Measurements from ENCODE around the gene NPHS1.
"Not testable (repeated sequence)": the region's sequence is repeated elsewhere in the genome, so short reads cannot be mapped to it uniquely, and the experiment has no call there.

The NPHS1 gene

GRCh38 chr19:35845215-35846037, 6.9 kb downstream of the NPHS1 start:
- no peak overlapping the region for H3K4me3 ChIP-seq (ENCODE audit: low read depth, low read length)
- no peak for DNase-seq (ENCODE audit: low read depth)
- TF ChIP-seq, protein P1, sequence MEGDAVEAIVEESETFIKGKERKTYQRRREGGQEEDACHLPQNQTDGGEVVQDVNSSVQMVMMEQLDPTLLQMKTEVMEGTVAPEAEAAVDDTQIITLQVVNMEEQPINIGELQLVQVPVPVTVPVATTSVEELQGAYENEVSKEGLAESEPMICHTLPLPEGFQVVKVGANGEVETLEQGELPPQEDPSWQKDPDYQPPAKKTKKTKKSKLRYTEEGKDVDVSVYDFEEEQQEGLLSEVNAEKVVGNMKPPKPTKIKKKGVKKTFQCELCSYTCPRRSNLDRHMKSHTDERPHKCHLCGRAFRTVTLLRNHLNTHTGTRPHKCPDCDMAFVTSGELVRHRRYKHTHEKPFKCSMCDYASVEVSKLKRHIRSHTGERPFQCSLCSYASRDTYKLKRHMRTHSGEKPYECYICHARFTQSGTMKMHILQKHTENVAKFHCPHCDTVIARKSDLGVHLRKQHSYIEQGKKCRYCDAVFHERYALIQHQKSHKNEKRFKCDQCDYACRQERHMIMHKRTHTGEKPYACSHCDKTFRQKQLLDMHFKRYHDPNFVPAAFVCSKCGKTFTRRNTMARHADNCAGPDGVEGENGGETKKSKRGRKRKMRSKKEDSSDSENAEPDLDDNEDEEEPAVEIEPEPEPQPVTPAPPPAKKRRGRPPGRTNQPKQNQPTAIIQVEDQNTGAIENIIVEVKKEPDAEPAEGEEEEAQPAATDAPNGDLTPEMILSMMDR (IDR thresholded peaks at IDR 0.05; ENCODE audit: low read depth, low read length): no peak
- TF ChIP-seq MAX (IDR thresholded peaks at IDR 0.05; ENCODE audit: low read depth, low read length) (no peak), POLR2A (IDR thresholded peaks at IDR 0.05; ENCODE audit: extremely low read depth, insufficient read length) (no peak)

DNA sequence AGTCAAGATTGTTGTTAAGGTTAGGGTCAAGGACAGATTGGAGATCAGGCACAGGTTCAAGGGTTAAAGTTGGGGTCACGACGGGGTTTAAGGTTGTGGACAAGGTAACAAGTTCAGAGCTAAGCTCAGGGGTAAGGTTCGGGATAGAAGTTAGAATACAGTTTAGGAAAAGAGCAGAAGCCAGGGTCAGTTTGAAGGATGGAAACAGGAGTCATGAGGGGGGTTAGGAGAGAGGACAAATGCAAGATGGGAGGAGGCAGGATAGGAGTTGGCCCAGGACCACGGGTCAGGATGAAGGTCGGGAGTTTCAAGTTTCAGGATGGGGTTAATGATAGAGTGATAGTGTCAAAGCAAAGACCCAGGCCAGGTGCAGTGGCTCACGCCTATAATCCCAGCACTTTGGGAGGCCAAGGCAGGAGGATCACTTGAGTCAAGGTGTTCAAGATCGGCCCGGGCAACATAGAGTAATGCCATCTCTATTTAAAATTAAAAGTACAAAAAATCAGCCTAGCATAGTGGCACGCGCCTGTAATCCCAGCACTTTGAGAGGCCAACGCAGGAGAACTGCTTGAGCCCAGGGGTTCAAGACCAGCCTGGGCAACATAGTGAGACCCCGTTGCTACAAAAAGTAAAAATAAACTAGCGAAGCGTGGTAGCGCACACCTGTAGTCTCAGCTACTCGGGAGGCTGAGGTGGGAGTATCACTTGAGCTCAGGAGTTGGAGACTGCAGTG, 7.7 kb downstream of the NPHS1 start:
- no peak for DNase-seq (ENCODE audit: low read depth)
- TF ChIP-seq MAX (IDR thresholded peaks at IDR 0.05; ENCODE audit: low read depth, low read length) (no peak), MYC (IDR thresholded peaks at IDR 0.05; ENCODE audit: low read depth, low read length) (no peak), POLR2A (IDR thresholded peaks at IDR 0.05; ENCODE audit: extremely low read depth, insufficient read length) (no peak)
- TF ChIP-seq, protein P1 (IDR thresholded peaks at IDR 0.05; ENCODE audit: low read depth, low read length): no peak
- no peak overlapping the region for H3K4me3 ChIP-seq (ENCODE audit: low read depth, low read length)

- DNase-seq (ENCODE audit: low read depth): no peak
- no peak for TF ChIP-seq POLR2A (IDR thresholded peaks at IDR 0.05; ENCODE audit: extremely low read depth, insufficient read length)
- TF ChIP-seq, protein P1 (IDR thresholded peaks at IDR 0.05; ENCODE audit: low read depth, low read length): no peak
- no peak for TF ChIP-seq MAX (IDR thresholded peaks at IDR 0.05; ENCODE audit: low read depth, low read length)
- no peak for TF ChIP-seq MYC (IDR thresholded peaks at IDR 0.05; ENCODE audit: low read depth, low read length)
- H3K4me3 ChIP-seq (ENCODE audit: low read depth, low read length): no peak overlapping the region
Measured at GRCh38 chr19:35843676-35844481, 8.4 kb downstream of the NPHS1 start.

DNA sequence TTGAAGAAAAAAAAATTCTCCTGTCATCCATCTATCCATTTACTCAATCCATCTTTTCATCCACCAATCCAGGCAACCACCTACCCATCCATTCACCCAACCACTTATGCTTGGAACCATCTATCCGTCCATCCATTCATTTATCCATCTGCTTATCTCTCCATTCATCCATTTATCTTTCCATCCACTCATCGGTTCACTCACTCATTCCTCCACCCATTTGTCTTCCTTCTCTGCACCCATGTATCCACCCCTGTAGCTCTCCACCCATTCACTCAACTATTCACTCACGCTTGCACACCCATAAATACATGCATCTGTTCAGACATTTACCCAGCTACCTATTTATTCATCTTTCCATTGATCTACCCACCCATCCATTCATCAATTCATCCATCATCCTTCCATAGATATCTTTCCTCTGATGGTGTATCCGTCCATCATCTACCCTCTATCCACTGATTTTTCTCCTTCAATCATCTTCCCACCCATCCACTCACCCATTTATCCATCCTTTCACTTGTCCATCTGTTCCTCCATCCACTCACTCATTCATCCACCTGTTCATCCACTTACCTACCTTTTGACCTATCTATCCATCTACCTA, 9.5 kb downstream of the NPHS1 start:
- TF ChIP-seq POLR2A (IDR thresholded peaks at IDR 0.05; ENCODE audit: extremely low read depth, insufficient read length) (no peak), MAX (IDR thresholded peaks at IDR 0.05; ENCODE audit: low read depth, low read length) (no peak), MYC (IDR thresholded peaks at IDR 0.05; ENCODE audit: low read depth, low read length) (no peak)
- TF ChIP-seq, protein P1 (IDR thresholded peaks at IDR 0.05; ENCODE audit: low read depth, low read length): no peak
- H3K4me3 ChIP-seq (ENCODE audit: low read depth, low read length): no peak overlapping the region
- DNase-seq (ENCODE audit: low read depth): no peak

GRCh38 chr19:35841961-35842595, 10.2 kb downstream of the NPHS1 start:
- DNase-seq (ENCODE audit: low read depth): no peak
- TF ChIP-seq, protein P1 (IDR thresholded peaks at IDR 0.05; ENCODE audit: low read depth, low read length): no peak
- TF ChIP-seq MAX (IDR thresholded peaks at IDR 0.05; ENCODE audit: low read depth, low read length) (no peak), MYC (IDR thresholded peaks at IDR 0.05; ENCODE audit: low read depth, low read length) (no peak), POLR2A (IDR thresholded peaks at IDR 0.05; ENCODE audit: extremely low read depth, insufficient read length) (no peak)
- no peak overlapping the region for H3K4me3 ChIP-seq (ENCODE audit: low read depth, low read length)

DNA sequence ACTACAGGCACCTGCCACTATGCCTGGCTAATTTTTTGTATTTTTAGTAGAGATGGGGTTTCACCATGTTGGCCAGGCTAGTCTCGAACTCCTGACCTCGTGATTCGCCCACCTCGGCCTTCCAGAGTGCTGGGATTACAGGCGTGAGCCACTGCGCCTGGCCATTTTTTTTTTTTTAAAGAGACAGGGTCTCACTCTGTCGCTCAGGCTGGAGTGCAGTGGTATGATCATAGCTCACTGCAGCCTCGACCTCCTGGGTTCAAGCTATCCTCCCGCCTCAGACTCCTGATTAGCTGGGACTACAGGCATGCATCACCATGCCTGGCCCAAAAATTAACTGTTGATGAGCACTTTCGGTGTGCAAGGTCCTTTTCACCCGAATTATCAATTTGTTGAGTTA, 16.2 kb downstream of the NPHS1 start:
- H3K4me3 ChIP-seq (ENCODE audit: low read depth, low read length); DNase-seq (ENCODE audit: low read depth): not testable (repeated sequence)

Measured in NB4 (cell line).